ENCODE data around the gene NTHL1.

The NTHL1 gene

DNA sequence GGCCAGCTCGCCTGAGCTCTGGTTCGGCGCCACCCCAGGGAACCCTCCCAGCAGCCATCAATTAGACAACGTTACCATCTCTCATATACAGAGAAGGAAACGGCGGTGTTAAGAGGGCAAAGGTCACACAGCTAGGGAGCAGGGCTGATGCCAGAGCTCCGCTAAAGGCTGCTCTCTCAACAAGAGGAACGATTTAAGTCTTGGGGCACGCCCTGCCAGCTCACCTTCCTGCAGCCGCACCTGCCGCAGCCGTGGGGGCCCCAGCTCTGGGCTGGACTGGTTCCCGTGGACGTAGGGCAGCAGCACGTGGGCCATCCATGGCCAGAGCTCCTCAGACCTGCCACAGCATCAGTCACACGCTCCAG is 44.6 kb upstream of the NTHL1 start:
- no peak overlapping the region for H3K4me3 ChIP-seq (ENCODE audit: low read depth, low read length)
- no peak for DNase-seq (ENCODE audit: low read depth)
- no peak for TF ChIP-seq CTCF (IDR thresholded peaks at IDR 0.05; ENCODE audit: low read depth, low read length, missing control alignments)

DNA sequence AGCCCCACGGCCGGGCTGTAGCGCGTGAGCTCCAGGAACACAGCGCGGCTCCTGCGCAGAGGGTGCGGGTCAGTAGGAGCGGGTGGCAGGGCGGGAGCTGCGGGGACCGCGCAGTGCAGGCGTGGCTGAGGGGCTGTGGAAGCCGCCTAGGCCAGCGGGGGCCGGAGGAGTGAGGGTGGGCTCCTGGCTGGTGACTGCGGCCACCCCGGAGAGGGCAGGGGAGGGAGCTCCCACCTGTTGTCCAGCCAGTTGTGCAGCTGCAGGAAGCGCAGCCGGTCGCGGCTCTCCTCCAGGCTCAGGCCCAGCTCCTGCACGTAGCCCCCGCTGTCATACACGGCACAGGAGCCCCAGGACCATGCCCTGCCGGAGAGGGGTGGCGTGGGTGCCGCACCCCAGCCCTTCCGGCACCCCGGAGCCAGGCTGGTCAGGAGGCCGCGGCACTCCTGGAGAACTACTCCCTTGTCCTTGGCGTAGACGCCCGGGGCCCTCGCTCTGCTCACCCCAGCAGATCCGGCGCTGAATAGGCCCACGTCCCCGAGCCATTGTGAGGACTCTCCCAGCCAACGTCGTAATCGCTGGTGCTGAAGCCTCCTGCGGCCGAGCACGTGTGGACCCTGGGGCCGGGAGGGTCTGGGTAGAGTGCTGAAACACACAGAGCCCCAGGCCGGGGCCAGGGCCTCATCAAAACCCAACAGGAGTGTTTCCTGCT is 44.1 kb upstream of the NTHL1 start:
- no peak for TF ChIP-seq CTCF (IDR thresholded peaks at IDR 0.05; ENCODE audit: low read depth, low read length, missing control alignments)
- no peak for DNase-seq (ENCODE audit: low read depth)
- H3K4me3 ChIP-seq (ENCODE audit: low read depth, low read length) = no peak overlapping the region

- no peak overlapping the region for H3K4me3 ChIP-seq (ENCODE audit: low read depth, low read length)
- TF ChIP-seq CTCF (IDR thresholded peaks at IDR 0.05; ENCODE audit: low read depth, low read length, missing control alignments) = no peak
- no peak for DNase-seq (ENCODE audit: low read depth)
Observed at GRCh38 chr16:2090777-2091546, 43.3 kb upstream of the NTHL1 start.

- DNase-seq (ENCODE audit: low read depth) = no peak
- no peak overlapping the region for H3K4me3 ChIP-seq (ENCODE audit: low read depth, low read length)
- TF ChIP-seq CTCF (IDR thresholded peaks at IDR 0.05; ENCODE audit: low read depth, low read length, missing control alignments) = no peak
Observed at GRCh38 chr16:2090481-2090776, 42.8 kb upstream of the NTHL1 start.

DNA sequence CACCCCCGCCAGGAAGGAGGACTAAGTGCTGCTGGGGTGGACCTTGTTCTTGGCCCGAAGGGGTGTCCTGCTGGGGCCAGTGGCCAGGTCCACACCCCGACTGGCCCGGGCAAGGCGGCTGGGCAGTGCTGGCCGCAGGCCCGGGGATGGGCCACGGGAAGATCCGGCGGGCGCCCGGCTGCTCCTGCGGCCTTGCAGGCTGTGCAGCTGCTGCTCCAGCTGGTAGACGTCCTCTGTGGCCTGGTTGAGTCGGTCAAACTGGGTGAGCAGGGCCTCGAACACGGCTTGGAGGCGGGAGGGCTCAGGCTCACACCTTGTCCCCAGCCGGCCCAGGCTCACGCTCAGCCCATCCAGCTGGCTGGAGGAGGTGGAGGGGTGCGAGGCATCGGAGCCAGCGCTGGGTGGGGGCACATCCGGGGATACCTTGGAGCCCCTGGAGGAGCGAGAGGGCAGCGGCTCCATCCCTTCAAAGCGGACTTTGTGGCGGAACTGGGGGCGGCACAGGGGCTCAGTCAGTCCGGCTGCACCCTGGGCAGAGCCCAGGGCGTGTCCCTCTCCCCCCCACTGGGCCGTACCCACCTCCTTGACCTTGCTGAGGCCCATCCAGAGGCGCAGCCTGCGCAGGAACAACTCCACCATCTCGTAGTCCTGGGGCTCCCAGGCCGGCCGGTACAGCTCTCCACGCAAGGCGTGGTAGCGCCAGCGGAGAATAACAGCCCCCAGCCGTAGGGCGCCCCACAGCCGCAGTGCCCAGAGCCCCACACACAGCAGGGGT is 42.3 kb upstream of the NTHL1 start:
- no peak overlapping the region for H3K4me3 ChIP-seq (ENCODE audit: low read depth, low read length)
- no peak for TF ChIP-seq CTCF (IDR thresholded peaks at IDR 0.05; ENCODE audit: low read depth, low read length, missing control alignments)
- DNase-seq (ENCODE audit: low read depth) = no peak

DNA sequence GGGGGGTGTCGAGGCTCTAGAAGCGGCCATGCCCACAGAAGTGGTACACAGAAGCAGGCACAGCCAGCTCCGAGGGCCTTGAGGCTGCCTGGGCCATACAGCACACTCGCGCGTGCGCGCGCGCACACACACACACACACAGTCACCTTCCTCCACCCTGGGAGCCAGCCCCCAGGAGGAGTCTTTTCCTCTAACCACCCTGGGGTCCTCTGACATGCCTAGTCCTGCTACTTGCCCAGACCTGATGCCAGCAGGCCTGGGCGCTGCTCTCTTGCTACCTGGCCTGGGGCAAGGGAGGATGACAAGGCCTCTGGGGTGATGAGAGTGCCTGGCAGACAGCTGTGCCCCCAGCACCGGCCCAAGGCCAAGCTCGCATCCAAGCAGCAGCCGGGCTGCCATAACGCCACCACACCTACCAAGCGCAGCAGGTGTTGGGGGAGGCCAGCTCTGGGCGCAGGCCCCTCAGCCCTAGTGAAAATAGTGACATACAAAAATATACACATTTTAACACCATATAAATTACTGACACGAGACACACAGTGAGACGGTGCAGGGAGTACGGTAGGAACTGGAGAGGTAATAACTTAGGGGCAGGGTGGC is 41.2 kb upstream of the NTHL1 start:
- no peak for DNase-seq (ENCODE audit: low read depth)

More for the DNA sequence above, 41.2 kb upstream of the NTHL1 start:
- no peak for TF ChIP-seq CTCF (IDR thresholded peaks at IDR 0.05; ENCODE audit: low read depth, low read length, missing control alignments)
- no peak overlapping the region for H3K4me3 ChIP-seq (ENCODE audit: low read depth, low read length)

Data from GM12864 (cell line).